Fibroblast of pulmonary artery (primary cell): ENCODE results near the gene KCNQ1OT1.

Experiments
- DNase-seq: peaks from one replicate; pipeline ENCODE4 v3.0.0-alpha.2; 2010; ENCODE audit warnings: low read depth
- H3K4me3 ChIP-seq: replicated peaks from 2 replicates; pipeline ENCODE4 v1.5.1; 2011; ENCODE audit warnings: low read depth, mild to moderate bottlenecking, control low read depth, low read length, moderate library complexity
- TF ChIP-seq, protein P1 (sequence below): IDR thresholded peaks from 2 replicates; pipeline ENCODE4 v1.5.1; 2011; ENCODE audit warnings: mild to moderate bottlenecking, control low read depth, low read length, inconsistent platforms; ENCODE audit errors: missing control alignments

KCNQ1OT1 gene

DNA sequence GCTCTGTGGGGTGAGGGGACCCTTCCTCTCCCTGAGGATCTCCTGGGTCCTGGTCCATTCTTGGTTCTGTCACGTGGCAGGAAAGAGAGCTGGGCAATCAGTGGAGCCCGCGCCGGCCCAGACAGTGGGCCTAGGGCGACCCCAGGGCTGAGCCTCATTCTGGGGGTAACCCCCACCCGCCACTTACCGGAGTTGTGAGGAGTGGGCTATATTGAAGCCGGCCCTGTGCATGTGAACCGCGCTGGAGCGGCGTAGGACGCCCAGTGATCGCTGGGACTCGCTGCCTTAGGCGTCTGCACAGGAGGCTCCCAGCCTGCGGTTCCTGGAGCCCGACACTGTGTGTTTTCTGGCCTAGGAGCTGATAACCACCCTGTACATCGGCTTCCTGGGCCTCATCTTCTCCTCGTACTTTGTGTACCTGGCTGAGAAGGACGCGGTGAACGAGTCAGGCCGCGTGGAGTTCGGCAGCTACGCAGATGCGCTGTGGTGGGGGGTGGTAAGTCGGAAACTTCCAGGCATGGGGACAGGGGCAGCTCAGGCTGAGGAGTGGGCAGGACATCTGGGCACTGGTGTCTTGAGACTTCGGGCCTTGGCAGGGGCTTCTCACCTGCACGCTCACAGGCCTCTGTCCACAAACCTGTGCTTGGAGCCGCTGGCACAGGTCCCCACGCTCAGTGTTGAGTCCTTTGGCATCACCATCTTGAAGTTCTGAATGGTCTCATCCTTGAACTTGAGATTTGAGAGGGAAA is 127.1 kb downstream of the KCNQ1OT1 start:
- TF ChIP-seq, protein P1, sequence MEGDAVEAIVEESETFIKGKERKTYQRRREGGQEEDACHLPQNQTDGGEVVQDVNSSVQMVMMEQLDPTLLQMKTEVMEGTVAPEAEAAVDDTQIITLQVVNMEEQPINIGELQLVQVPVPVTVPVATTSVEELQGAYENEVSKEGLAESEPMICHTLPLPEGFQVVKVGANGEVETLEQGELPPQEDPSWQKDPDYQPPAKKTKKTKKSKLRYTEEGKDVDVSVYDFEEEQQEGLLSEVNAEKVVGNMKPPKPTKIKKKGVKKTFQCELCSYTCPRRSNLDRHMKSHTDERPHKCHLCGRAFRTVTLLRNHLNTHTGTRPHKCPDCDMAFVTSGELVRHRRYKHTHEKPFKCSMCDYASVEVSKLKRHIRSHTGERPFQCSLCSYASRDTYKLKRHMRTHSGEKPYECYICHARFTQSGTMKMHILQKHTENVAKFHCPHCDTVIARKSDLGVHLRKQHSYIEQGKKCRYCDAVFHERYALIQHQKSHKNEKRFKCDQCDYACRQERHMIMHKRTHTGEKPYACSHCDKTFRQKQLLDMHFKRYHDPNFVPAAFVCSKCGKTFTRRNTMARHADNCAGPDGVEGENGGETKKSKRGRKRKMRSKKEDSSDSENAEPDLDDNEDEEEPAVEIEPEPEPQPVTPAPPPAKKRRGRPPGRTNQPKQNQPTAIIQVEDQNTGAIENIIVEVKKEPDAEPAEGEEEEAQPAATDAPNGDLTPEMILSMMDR, result no peak
- no peak for DNase-seq

DNA sequence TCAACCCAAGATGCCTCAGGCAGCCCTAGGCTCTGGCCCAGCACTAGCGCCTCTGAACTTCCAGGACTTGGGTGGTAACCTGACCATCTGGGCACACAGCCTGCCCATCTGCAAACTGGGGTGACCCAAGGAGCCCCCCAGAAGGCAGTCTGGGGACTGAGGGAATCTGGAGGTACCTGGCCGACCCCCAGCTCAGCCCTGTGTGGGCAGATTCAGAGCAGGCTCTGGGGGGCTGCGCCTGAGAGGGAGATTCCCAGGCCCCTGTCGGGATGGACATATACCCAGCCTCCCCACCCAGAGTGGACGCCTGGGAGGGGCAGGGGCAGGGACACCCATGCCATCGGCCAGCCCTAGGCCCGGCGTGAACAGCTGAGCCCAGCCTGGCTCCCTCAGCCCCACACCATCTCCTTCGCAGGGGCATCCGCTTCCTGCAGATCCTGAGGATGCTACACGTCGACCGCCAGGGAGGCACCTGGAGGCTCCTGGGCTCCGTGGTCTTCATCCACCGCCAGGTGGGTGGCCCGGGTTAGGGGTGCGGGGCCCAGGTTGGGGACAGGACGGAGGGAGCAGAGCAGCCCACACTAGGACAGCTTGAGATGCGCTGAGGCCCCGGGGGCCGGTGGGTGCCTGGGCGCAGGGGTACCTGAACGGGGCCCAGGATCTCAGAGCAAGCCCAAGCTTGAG is 128.1 kb downstream of the KCNQ1OT1 start:
- TF ChIP-seq, protein P1, result no peak
- H3K4me3 ChIP-seq, result no peak overlapping the region
- DNase-seq, result no peak

More for the DNA sequence above, 127.1 kb downstream of the KCNQ1OT1 start:
- no peak overlapping the region for H3K4me3 ChIP-seq

DNA sequence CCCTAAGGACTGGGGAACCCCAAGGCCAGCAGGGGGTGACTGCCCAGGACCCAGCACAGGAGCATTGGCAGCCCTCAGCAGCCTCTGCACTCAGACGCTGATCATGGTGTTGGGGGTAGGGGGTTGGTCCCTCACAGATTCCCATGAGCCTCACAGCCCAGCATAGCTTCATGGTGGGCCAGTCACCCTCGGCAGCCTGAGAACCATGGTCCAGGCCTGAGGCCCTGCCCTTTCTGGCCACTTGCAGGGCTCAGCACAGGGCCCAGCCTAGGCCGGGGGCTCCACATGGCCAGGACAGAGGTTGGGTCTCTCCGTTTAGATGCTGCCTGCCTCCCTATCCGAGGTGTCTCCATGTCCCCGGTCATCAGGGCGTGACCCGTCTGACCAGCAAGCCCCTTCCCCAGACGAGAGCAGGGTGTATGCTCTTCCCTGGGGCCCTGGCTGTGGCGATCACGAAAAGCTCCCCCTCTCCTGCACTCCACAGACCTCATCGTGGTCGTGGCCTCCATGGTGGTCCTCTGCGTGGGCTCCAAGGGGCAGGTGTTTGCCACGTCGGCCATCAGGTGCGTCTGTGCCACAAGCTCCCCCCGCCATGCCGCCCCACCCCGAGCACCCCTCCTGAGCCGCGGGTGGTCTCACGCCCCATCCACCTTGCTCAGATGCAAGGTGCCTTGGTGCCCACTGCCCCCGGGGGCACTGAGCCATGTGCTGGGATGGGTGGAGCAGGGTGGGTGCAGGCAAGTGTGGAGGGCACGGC is 128.8 kb downstream of the KCNQ1OT1 start:
- DNase-seq, result no peak
- TF ChIP-seq, protein P1, result no peak
- no peak overlapping the region for H3K4me3 ChIP-seq

DNA sequence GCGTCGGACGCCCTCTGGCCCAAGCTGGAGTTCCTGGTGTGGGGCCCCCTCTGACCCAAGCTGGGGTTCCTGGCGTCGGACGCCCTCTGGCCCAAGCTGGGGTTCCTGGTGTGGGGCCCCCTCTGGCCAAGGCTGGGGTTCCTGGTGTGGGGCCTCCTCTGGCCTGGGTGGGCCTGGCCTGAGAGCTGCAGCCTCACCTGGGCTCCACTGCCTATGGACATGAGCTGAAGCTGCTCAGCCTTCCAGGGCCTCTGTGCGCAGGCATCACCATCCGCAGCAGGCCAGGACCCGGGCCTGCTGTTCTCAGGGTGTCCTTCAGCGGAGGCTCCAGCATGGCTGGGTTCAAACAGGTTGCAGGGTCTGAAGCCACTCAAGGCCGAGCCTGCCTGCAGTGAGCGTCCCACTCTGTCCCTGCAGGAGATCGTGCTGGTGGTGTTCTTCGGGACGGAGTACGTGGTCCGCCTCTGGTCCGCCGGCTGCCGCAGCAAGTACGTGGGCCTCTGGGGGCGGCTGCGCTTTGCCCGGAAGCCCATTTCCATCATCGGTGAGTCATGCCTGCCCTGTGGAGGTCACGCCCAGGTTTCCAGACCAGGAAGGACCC is 129.5 kb downstream of the KCNQ1OT1 start:
- no peak for DNase-seq
- no peak overlapping the region for H3K4me3 ChIP-seq
- TF ChIP-seq, protein P1, result no peak

DNA sequence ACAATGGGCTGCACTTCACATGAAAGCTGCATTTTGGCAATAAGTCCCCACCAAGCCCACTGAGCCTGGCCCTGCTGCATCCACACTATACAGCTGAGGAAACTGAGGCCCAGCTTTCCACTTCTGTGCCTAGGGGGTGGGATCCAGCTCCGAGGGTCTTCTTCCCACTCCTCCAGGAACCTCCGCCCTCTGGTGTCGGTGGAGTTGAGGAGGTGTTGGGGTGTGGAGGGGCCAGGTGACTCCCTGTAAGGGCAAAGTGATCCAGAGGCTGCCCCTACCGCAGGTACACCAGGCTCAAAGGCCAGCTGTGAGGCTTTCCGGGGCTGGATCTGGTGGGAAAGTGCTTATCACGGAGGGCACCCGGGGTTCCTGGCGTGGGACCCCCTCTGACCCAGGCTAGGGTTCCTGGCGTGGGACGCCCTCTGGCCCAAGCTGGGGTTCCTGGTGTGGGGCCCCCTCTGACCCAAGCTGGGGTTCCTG is 130.0 kb downstream of the KCNQ1OT1 start:
- no peak overlapping the region for H3K4me3 ChIP-seq
- TF ChIP-seq, protein P1, result no peak
- DNase-seq, result no peak

DNA sequence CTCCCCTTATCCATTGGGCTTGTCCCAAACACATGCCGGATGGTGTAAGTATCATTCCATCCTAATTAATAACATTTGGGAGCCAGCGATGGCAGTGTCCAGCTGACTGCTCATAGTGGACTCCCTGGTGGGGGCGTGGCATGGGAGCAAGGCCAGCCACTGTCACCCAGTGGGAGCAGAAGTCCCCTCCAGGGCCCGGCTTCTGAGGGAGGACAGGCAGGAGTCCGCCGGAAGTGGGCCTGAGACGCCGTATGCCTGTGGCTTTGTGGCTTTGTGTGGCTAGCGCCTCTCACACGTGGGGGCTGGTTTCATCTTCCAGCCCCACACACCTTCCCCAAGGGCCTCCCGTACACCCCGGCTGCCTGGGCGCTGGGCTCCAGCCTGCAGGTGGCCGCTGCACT is 130.5 kb downstream of the KCNQ1OT1 start:
- H3K4me3 ChIP-seq, result no peak overlapping the region
- DNase-seq, result no peak
- TF ChIP-seq, protein P1, result no peak
